BLaER1 (cell line): ENCODE measurements around the gene ZNF341.

Source experiments
- H3K27ac ChIP-seq: shearing (Covaris generic); formaldehyde crosslinking; 2 replicates; pipeline ENCODE4 v1.8.1; 2022
- H3K27me3 ChIP-seq: shearing (Covaris generic); formaldehyde crosslinking; 2 replicates; pipeline ENCODE4 v1.8.1; 2022
- H3K36me3 ChIP-seq: shearing (Covaris generic); formaldehyde crosslinking; 2 replicates; pipeline ENCODE4 v1.8.1; 2022
- H3K4me1 ChIP-seq: shearing (Covaris generic); formaldehyde crosslinking; 2 replicates; pipeline ENCODE4 v1.8.1; 2022
- H3K4me2 ChIP-seq: shearing (Covaris generic); formaldehyde crosslinking; 2 replicates; pipeline ENCODE4 v1.8.1; 2022
- H3K4me3 ChIP-seq: shearing (Covaris generic); formaldehyde crosslinking; 2 replicates; pipeline ENCODE4 v1.8.1; 2022
- H3K9ac ChIP-seq: shearing (Covaris generic); formaldehyde crosslinking; 2 replicates; pipeline ENCODE4 v1.8.1; 2022
- H3K9me3 ChIP-seq: shearing (Covaris generic); formaldehyde crosslinking; 2 replicates; pipeline ENCODE4 v1.8.1; 2022
- H4K20me1 ChIP-seq: shearing (Covaris generic); formaldehyde crosslinking; 2 replicates; pipeline ENCODE4 v1.8.1; 2022
- Cebpa-rat ChIP-seq: shearing (Covaris generic); IDR thresholded peaks from 2 replicates; pipeline ENCODE4 v1.8.1; 2022

Gene ZNF341

DNA sequence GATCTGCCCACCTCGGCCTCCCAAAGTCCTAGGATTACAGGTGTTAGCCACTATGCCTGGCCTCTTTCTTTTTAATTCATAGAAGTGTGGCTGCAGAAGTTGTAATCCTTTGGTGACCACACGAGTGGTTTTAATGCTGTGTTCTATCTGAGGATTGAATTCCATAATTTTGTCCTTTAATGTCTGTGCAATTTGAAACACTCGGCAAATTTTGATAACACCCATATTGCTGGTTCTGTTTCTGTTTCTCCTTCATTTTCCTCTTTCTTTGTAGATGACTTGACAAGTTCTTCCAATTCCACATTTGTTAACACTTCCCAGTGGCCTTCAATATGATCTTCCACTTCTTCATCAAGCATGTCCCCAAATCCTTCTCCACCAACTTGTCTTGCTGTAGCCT is 76.6 kb downstream of the ZNF341 start:
- H3K9me3 ChIP-seq, result no peaks in the 10 kb centered on the region
- peaks cover 13% of the 10 kb centered on the region for H3K4me1 ChIP-seq
- no peak for TF ChIP-seq Cebpa-rat
- H3K27ac ChIP-seq, result no peak overlapping the region
- no peak overlapping the region for H3K9ac ChIP-seq
- H3K4me3 ChIP-seq, result no peak overlapping the region
- no peaks in the 10 kb centered on the region for H3K36me3 ChIP-seq
- no peak overlapping the region for H3K4me2 ChIP-seq
- no peaks in the 10 kb centered on the region for H3K27me3 ChIP-seq
- H4K20me1 ChIP-seq, result peaks cover 21% of the 10 kb centered on the region

DNA sequence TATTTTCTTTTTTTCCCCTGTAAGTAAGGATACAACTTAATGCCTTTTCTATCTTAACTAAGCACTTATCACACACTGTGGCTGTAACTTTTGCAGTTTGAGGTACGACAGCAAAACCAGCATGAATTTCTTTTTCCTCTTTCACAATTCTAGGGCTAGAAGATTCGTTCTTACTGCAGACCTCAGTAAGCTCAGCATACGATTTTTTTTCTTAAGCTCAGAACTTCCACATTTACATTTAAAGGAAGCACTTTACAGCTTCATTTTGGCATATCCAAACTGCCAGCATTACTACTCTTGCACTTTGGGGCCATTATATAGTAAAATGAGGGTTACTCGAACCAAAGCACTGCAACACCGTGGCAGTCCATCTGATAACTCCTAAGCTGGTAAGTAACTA is 78.5 kb downstream of the ZNF341 start:
- H3K4me1 ChIP-seq, result peaks cover 24% of the 10 kb centered on the region
- H3K4me3 ChIP-seq, result no peak overlapping the region
- TF ChIP-seq Cebpa-rat, result no peak
- H3K9ac ChIP-seq, result no peak overlapping the region
- no peaks in the 10 kb centered on the region for H3K27me3 ChIP-seq
- no peak overlapping the region for H3K27ac ChIP-seq
- H3K9me3 ChIP-seq, result no peaks in the 10 kb centered on the region
- peaks cover 40% of the 10 kb centered on the region for H4K20me1 ChIP-seq
- peaks cover 15% of the 10 kb centered on the region for H3K36me3 ChIP-seq
- H3K4me2 ChIP-seq, result no peak overlapping the region

- H3K27ac ChIP-seq, result peak within 1 kb of the TSS; percentile 95
- no peaks in the 10 kb centered on the region for H3K27me3 ChIP-seq
- peaks cover 49% of the 10 kb centered on the region for H4K20me1 ChIP-seq
- H3K4me1 ChIP-seq, result peaks cover 24% of the 10 kb centered on the region
- peaks cover 24% of the 10 kb centered on the region for H3K36me3 ChIP-seq
- peak within 1 kb of the TSS; percentile 91 for H3K4me2 ChIP-seq
- H3K9me3 ChIP-seq, result no peaks in the 10 kb centered on the region
- no peak for TF ChIP-seq Cebpa-rat
- peak within 1 kb of the TSS; percentile 99 for H3K9ac ChIP-seq
- H3K4me3 ChIP-seq, result peak within 1 kb of the TSS; percentile 92
Measured at GRCh38 chr20:33810885-33811775, 79.3 kb downstream of the ZNF341 start, which contains the start of gene CHMP4B. Gene CHMP4B (plus strand): TSS chr20:33811348. CDS start chr20:33811469, 121 bp downstream.

DNA sequence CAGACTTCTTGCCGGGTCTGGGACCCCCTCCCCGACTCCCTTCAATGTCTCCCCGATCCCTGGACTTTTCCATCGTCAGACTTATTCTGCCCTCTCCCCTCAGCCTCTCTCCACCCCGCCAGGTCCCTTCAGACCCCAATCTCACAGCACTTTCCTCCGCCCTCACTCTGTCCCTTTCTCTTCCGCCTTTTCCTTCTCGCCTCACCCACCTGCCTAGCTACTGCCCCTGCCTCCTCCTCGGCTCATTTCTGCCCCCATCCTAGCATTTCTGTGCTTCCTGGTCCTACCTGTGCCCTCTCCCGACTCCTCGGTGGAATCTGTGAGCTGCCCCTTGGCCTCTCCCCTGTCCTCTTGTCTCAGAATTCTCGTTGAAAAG is 80.0 kb downstream of the ZNF341 start:
- Histone ChIP-seq H3K27ac (peak overlapping the region; percentile 95), H3K4me1 (peaks cover 24% of the 10 kb centered on the region), H3K27me3 (no peaks in the 10 kb centered on the region), H3K9me3 (no peaks in the 10 kb centered on the region), H3K36me3 (peaks cover 24% of the 10 kb centered on the region), H3K4me3 (peak overlapping the region; percentile 92), H3K9ac (peak overlapping the region; percentile 99), H3K4me2 (peak overlapping the region; percentile 91), H4K20me1 (peaks cover 55% of the 10 kb centered on the region)
- TF ChIP-seq Cebpa-rat, result no peak

- Histone ChIP-seq H3K4me1 (peaks cover 24% of the 10 kb centered on the region), H3K4me2 (peak overlapping the region; percentile 91), H3K27ac (peak overlapping the region; percentile 95), H3K9ac (peak overlapping the region; percentile 99), H3K4me3 (peak overlapping the region; percentile 92), H3K9me3 (no peaks in the 10 kb centered on the region), H3K36me3 (peaks cover 24% of the 10 kb centered on the region), H3K27me3 (no peaks in the 10 kb centered on the region), H4K20me1 (peaks cover 60% of the 10 kb centered on the region)
- TF ChIP-seq Cebpa-rat, result no peak
Measured at GRCh38 chr20:33812152-33812849, 80.5 kb downstream of the ZNF341 start.

DNA sequence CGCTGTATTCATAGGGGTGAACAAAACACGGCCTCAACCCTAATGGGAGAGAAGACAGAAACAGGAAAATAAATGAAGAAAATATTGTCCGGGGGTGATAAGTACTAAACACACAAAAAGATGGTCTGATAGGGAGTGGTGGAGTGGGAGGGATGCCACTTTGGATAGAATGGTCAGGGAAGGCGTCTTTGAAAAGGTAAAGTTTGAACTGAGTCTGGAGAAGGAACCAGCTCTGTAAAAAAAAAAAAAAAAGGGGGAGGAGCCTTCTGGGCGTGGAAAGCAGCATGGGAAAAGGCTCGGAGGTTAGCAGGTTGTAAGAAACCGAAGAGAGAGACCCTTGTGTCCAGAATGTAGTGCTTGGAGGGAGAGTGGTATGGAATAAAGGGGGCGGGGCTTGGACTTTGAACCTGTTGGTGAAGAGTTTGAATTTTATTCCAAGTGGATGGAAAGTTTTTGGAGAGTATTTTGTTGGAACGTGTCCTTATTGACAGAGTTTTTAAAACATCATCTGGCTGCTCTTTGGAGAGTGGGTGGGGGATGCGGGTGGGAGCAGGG is 81.2 kb downstream of the ZNF341 start:
- Histone ChIP-seq H3K27me3 (no peaks in the 10 kb centered on the region), H3K4me1 (peaks cover 25% of the 10 kb centered on the region), H3K9ac (peak overlapping the region; percentile 99), H3K4me2 (peak overlapping the region; percentile 91), H3K9me3 (no peaks in the 10 kb centered on the region), H3K36me3 (peaks cover 27% of the 10 kb centered on the region), H3K27ac (0 out of 2 replicates have a peak overlapping the region, but pooled peaks have one; percentile 95), H4K20me1 (peaks cover 67% of the 10 kb centered on the region), H3K4me3 (peak overlapping the region; percentile 92)
- TF ChIP-seq Cebpa-rat, result no peak

DNA sequence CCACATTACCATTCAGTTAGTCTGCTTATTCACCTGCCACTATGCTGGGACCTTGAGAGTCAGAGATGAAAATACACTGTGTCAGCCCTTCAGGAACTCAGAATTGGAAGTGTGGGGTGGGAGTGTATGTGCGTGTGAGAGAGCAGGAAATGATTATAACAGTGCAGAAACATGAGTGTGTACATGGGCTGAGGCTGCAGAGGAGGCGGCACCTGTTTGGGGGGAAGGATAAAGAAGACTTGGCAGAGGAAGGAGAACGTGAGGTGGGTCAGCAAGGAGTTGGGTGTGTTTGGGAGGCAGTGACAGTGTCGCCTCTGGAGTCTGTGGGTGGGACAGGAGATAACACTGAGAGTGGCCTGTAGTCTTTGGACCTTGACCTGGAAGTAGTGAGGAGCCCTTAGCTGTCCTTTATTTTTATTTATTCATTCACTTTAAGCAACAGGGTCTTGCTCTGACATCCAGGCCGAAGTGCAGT is 82.5 kb downstream of the ZNF341 start:
- no peak overlapping the region for H3K9ac ChIP-seq
- no peak overlapping the region for H3K4me3 ChIP-seq
- H3K27me3 ChIP-seq, result no peaks in the 10 kb centered on the region
- peaks cover 34% of the 10 kb centered on the region for H3K36me3 ChIP-seq
- peak overlapping the region; percentile 42; the same call in 1 of the 2 replicates for H3K4me2 ChIP-seq
- H4K20me1 ChIP-seq, result peaks cover 80% of the 10 kb centered on the region
- TF ChIP-seq Cebpa-rat, result no peak
- H3K4me1 ChIP-seq, result peaks cover 38% of the 10 kb centered on the region
- H3K27ac ChIP-seq, result no peak overlapping the region
- H3K9me3 ChIP-seq, result no peaks in the 10 kb centered on the region

DNA sequence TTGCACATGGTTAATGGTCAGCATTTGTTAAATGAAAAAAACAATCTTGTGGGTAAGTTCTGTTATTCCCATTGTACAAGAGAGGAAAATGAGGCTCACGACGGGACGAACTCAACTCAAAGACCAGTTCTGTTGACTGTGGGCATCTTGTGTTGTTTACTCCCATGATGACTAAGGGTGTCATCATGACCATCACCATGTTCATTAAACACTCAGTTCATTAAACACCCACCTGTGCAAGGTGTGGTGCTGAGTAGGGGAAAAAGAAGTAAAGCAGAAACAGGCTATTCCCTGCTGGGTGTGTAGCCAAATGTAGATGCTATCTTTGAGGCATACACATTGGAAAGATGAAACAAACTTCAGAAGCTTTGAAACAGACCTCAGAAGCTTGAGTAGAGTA is 83.9 kb downstream of the ZNF341 start:
- Histone ChIP-seq H4K20me1 (peaks cover 94% of the 10 kb centered on the region), H3K9ac (no peak overlapping the region), H3K4me2 (no peak overlapping the region), H3K4me1 (peaks cover 51% of the 10 kb centered on the region), H3K36me3 (peaks cover 34% of the 10 kb centered on the region), H3K27ac (no peak overlapping the region), H3K4me3 (no peak overlapping the region), H3K9me3 (no peaks in the 10 kb centered on the region), H3K27me3 (no peaks in the 10 kb centered on the region)
- TF ChIP-seq Cebpa-rat, result no peak

- Histone ChIP-seq H3K9ac (no peak overlapping the region), H3K9me3 (no peaks in the 10 kb centered on the region), H3K36me3 (peaks cover 34% of the 10 kb centered on the region), H3K27ac (no peak overlapping the region), H4K20me1 (peaks cover 99% of the 10 kb centered on the region), H3K27me3 (no peaks in the 10 kb centered on the region), H3K4me3 (no peak overlapping the region), H3K4me2 (no peak overlapping the region), H3K4me1 (peaks cover 51% of the 10 kb centered on the region)
- TF ChIP-seq Cebpa-rat, result no peak
Measured at GRCh38 chr20:33816191-33816590, 84.4 kb downstream of the ZNF341 start.

- Histone ChIP-seq H3K4me3 (no peak overlapping the region), H3K9ac (no peak overlapping the region), H3K4me2 (no peak overlapping the region), H3K36me3 (peaks cover 36% of the 10 kb centered on the region), H3K4me1 (peaks cover 48% of the 10 kb centered on the region), H3K27ac (no peak overlapping the region), H3K9me3 (no peaks in the 10 kb centered on the region), H3K27me3 (no peaks in the 10 kb centered on the region), H4K20me1 (peaks cover 100% of the 10 kb centered on the region)
- no peak for TF ChIP-seq Cebpa-rat
Measured at GRCh38 chr20:33817411-33817810, 85.6 kb downstream of the ZNF341 start.
